T-helper 1 cell treated with Interleukin-12 subunit alpha and Interleukin-12 subunit beta and Interleukin-4 antibody, amounts not matched to agents 30 μg/mL and 1 μg/mL, for 36 hours (primary cell): Measurements from ENCODE around the gene GSPT1.
"Not testable (repeated sequence)": the region's sequence is repeated elsewhere in the genome, so short reads cannot be mapped to it uniquely, and the experiment has no call there.

Source experiments
- H3K27ac Mint-ChIP-seq: one replicate; pipeline ENCODE4 v1.8.0; 2021; ENCODE audit warnings: mild to moderate bottlenecking, mixed read lengths
- H3K27me3 Mint-ChIP-seq: one replicate; pipeline ENCODE4 v1.8.0; 2021; ENCODE audit warnings: low read depth, mixed read lengths
- H3K36me3 Mint-ChIP-seq: one replicate; pipeline ENCODE4 v1.8.0; 2021; ENCODE audit warnings: low read depth, mixed read lengths
- H3K4me1 Mint-ChIP-seq: one replicate; pipeline ENCODE4 v1.8.0; 2021; ENCODE audit warnings: low read depth, mixed read lengths
- H3K4me3 Mint-ChIP-seq: one replicate; pipeline ENCODE4 v1.8.0; 2021; ENCODE audit warnings: mild to moderate bottlenecking, moderate library complexity, mixed read lengths
- H3K9me3 Mint-ChIP-seq: one replicate; pipeline ENCODE4 v1.8.0; 2021; ENCODE audit warnings: mixed read lengths

Gene GSPT1

DNA sequence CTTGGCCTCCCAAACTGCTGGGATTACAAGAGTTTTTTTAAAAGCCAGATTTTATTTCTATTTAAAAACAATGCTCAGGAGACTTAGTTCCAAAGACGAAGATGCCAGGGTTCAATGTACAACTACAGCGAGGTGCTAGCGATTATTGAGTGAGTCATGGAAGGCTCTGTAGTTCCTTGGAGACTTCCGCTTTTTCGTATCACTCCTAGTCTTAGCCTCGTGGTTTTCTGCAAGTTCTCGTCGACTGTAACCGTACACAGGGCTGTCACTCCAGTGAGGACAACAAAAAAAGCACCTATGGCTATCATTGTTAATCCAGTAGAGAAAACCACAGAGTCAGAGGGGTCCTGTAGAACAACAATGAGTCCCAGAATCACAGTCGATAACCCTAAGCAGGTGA lies 96.0 kb downstream of the GSPT1 start:
- Mint-ChIP-seq H3K27ac (no peak overlapping the region), H3K9me3 (no peaks in the 10 kb centered on the region), H3K4me3 (no peak overlapping the region), H3K27me3 (no peaks in the 10 kb centered on the region), H3K4me1 (no peaks in the 10 kb centered on the region), H3K36me3 (no peaks in the 10 kb centered on the region)

DNA sequence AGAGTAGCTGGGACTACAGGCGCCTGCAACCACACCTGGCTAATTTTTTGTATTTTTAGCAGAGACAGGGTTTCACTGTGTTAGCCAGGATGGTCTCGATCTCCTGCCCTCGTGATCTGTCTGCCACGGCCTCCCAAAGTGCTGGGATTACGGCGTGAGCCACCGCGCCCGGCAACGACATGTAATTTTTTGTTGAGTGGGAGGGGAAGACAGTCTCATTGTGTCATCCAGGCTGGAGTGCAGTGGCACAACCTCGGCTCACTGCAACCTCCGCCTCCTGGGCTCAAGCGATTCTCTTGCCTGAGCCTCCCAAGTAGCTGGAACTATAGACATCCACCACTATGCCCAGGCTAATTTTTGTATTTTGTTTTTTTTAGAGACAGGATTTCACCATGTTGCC lies 96.8 kb downstream of the GSPT1 start:
- H3K27me3 Mint-ChIP-seq, H3K4me1 Mint-ChIP-seq, H3K36me3 Mint-ChIP-seq, H3K9me3 Mint-ChIP-seq, H3K4me3 Mint-ChIP-seq, H3K27ac Mint-ChIP-seq: not testable (repeated sequence)
